ENCODE data around the gene RBBP5. TPM values are rescaled to one million over a fixed set of nuclear protein-coding genes. Genes with fewer than 3 reads are reported as not detected.

Gene RBBP5
- total RNA-seq, 1 experiment from 2014 or later: 10.7 TPM

Other genes with a start within 250 kb of the RBBP5 start
- not detected in 2 replicates for gene CNTN2, start 78.8 kb downstream of the RBBP5 start, total RNA-seq (2014; rRNA removed; shearing (Covaris generic))
- gene TMEM81, start 37.5 kb downstream of the RBBP5 start, total RNA-seq (2014; rRNA removed; shearing (Covaris generic)): 0.92 and 1.5 TPM in 2 replicates
- 1.2 and 1.7 TPM in 2 replicates for gene DSTYK, start 89.7 kb upstream of the RBBP5 start, total RNA-seq (2014; rRNA removed; shearing (Covaris generic))
- gene TMCC2, start 106.0 kb upstream of the RBBP5 start, total RNA-seq (2014; rRNA removed; shearing (Covaris generic)): 0.08 and 0.21 TPM in 2 replicates
- 2.4 and 3.9 TPM in 2 replicates for gene NUAK2, start 199.8 kb upstream of the RBBP5 start, total RNA-seq (2014; rRNA removed; shearing (Covaris generic))
- gene KLHDC8A, start 234.9 kb upstream of the RBBP5 start, total RNA-seq (2014; rRNA removed; shearing (Covaris generic)): not detected in 2 replicates

Data from HT-29 (cell line).